HG03039 (cell line): ENCODE measurements around the gene NCLN.
"Not testable (repeated sequence)": the region's sequence is repeated elsewhere in the genome, so short reads cannot be mapped to it uniquely, and the experiment has no call there.

Experiments used
- ATAC-seq: cut with Tn5 transposase; IDR thresholded peaks from one replicate; pipeline ENCODE4 v1.9.1; 2021; ENCODE audit warnings: mild to moderate bottlenecking, moderate library complexity; ENCODE audit not compliant: unreplicated experiment

NCLN gene

DNA sequence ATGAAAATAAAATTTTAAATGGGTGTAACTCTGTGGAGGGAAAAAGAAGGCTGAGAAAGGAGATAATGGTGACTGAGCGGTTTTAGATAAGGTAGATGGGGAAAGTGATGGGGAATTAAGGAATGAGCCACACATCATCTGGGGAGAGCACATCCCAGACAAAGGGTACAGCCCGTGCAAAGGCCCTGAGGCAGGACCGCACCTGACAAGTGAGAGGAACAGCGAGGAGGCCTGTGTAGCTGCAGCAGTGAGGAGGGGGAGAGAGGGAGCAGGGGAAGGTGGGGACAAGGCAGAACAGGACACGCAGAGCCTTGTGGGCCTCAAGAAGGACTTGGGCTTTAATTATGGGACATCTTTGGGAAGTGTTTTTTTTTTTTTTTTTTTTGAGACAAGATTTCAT, 37.0 kb downstream of the NCLN start:
- ATAC-seq: no peak

DNA sequence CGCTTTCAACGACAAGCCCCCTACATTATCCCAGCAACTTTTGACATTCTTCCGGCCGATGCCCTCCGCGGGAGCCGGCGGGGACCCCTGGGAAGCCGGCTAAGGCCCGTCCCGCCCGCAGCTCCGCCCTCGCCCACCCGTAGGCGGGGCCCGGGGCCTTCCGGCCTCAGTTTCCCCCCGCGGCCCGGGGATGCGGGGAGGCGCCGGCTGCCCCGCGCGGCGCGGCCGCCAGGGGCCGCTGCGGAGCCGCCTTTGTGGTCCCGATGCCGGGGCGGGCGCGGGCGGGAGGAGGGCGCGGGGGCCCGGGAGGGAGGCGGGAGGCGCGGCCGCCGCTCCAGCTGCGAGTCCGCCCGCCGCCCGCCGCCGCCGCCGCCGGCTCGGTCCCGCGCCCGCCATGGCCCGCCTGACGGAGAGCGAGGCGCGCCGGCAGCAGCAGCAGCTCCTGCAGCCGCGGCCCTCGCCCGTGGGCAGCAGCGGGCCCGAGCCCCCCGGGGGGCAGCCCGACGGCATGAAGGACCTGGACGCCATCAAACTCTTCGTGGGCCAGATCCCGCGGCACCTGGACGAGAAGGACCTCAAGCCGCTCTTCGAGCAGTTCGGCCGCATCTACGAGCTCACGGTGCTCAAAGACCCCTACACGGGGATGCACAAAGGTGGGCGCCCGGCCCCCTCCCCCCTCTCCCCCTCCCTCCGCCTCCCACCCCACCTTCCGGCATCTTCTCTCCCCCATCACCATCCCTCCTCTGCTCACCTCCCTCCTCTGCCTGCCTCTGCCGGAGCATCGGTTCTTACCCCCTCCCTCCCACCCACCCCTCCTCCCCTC, 38.8 kb downstream of the NCLN start, which contains the start of gene CELF5:
Gene CELF5, plus strand, starts transcription at position 316 of the 823 bp plus-strand sequence. Its CDS starts 79 bp downstream, at position 395.
- ATAC-seq: no peak

DNA sequence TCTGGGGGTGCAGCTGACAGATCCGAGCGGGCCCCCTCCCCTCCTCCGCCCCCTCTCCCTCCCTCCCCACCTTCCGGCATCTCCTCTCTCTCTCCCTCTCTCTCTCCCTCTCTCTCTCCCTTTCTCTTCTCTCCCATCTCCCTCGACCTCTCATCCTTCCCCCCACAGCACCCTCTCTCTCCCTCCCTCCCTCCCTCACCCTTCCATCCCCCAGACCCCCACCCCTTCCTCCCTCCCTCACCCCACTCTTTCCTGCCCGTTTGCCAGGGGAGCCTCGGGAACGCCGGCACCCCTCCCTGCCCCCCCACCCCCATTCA, 39.4 kb downstream of the NCLN start:
- no peak for ATAC-seq

DNA sequence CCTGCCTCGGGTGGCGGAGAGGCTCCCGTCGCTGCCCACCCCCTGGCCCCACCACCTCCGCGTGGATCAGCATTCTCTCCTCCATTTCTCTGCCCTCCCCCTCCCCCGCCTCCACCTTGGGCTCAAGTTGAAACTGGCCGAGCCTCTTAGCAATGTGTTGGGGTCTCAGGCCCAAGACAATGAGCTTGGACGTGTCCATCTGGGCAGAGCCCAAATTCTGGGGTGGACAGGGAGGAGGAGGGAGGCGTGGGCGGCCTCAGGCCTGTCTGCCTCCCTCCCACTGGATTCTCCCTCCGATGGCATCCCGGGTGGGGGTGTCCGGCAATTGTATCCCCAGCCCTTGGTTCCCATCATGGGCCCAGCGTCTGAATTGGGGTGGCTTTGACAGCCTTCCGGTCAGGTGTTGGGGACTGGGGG, 40.0 kb downstream of the NCLN start:
- ATAC-seq: no peak

DNA sequence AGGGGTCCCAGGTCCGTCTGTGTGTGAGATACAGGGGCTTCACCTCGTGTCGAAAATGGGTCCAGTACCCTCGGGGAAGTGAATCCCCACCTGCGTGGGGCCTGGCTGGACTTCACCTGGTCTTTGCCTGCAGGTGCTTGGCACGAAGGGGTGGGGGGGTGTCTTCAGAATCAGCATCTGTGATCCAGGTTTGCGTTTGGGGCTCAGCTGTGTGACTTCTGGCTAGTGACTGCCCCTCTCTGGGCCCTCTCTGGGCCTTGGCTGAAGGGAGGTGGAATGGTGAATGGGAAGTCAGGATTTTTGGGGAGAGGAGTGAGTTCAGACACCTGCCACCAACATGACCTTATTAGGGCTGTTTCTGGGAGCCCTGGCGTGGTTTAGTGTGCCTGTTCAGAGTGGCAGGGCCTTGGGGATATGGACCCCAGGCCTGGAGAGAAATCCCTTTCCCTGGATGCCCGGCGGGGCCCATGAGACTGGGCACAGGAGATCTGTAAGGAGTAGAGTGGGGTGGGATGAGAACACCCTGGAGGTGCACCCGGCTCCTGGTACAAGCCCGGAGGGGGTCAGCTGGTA, 41.4 kb downstream of the NCLN start:
- no peak for ATAC-seq

DNA sequence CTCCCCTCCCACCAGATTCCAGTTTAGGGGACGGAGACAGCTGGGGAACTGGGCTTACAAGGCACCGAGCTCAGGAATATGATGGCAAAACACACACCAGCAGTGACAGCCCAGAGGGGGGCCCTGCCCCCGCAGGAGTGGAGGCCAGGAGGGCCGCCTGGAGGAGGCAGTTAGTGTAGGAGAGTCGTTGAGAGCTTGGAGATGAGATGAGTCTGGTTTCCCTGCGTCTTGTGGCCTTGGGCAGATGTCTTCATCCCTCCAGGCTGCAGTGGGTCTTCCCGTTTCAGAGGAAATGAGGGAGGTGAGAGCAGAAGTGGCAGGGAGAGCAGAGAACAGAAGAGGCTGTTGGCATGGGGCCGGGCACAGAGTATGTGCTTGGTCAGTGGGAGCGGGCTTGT, 43.6 kb downstream of the NCLN start:
- no peak for ATAC-seq

DNA sequence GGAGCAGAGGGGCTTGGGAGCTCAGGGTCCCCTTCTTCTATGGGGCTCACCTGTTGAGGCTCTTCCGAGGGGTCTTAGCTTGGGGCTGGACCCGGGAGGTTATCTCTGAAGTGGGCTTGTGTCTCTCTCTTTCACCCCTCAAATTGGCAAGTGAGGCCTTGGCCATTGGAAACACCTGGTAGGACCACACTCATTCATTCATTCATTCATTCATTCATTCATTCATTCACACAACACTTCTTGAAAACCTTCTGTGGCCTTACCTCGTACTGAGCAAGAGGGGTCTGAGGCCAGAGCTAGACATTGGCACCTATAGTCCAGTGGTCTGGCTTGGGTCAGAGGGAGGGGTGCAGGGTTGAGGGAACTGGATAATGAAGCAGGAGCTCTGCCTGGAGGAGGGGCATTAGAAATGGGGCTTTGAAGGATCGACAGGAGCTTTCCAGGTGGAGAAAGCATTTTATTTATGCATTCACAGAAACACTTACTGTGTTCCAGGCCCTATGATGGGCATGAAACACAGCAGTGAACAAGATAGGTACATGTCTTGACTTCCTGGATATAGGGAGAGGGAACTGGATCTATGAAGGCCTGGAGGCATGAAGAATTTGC, 44.3 kb downstream of the NCLN start:
- no peak for ATAC-seq

DNA sequence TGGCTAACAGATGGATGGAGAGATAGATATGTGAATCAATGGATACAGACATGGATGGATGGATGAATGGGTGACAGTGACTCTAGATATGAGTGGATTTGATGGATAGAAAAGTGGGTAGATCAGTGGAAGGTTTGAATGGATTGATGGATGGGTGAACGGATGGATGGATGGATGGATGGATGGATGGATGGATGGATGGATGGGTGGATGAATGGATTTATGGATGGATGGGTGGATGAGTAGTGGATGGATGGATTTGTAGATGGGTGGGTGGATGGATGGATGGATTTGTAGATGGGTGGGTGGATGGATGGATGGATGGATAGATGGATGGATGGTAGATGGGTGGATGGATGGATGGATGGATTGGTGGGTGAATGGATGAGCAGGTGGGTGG, 45.6 kb downstream of the NCLN start:
- ATAC-seq: no peak

DNA sequence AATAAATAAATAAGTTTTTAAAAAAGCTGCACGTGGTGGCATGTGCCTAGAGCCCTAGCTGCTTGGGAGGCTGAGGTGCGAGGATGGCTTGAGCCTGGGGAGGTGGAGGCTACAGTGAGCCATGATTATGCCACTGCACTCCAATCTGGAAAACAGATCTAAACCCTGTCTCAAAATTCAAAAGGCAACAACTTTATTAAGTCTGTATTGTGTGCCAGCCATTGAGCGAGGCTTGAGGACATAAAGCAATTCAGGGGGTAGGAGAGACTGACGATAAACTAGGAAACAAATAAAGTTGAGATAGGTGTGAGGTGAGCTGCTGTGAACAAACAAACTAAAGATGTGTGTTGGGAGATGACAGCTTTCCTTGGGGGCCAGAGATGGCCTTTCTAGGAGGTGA, 47.4 kb downstream of the NCLN start:
- no peak for ATAC-seq

DNA sequence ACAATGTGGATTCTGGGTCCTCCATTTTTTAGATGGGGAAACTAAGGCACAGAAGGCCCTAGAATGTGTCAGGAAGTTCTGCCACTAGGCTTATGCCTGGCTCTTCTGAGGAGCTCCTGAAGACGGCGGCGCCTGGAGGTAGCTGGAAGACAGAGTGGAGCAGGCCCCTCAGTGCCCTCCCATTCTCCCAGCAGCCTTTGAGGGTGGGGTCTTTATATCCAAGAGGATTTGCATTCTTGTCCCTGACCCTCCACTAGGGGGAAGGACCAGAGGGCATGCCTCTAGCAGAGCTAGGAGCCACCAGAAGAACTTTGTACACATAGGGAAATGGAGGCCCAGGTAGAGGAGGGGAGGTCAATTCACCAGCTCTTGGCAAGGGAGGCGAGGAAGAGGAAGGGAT, 48.1 kb downstream of the NCLN start:
- no peak for ATAC-seq

DNA sequence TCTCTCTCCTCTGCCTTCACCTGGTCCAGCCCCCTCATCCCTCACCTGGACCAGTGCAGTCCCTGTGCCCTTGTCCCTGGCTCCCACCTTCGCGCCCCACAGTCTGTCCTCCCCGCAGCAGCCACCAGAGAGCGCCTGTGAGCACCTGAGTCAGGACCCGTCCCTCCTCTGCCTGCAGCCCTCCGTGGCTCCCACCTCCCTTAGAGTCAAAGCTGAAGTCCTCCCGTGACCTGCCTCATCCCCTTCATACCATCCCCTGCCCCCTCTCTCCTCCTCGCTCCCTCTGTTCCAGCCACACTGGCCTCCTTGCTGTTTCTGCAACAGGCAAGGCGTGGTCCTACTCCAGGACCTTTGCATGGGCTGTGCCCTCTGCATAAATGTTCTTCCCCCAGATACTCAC, 49.1 kb downstream of the NCLN start:
- ATAC-seq: no peak

DNA sequence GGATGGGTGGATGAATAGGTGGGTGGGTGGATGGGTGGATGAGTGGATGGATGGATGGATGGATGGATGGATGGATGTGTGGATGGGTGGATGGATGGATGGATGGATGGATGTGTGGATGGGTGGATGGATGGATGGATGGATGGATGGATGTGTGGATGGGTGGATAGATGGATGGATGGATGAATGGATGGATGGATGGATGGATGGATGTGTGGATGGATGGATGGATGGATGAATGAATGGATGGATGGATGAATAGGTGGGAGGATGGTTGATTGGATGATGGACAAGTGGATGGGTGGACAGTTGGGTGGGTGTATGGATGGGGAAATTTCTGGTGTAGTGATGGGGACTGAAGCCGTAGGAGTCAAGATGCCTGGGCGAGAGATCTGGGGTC, 49.9 kb downstream of the NCLN start:
- not testable (repeated sequence) for ATAC-seq

DNA sequence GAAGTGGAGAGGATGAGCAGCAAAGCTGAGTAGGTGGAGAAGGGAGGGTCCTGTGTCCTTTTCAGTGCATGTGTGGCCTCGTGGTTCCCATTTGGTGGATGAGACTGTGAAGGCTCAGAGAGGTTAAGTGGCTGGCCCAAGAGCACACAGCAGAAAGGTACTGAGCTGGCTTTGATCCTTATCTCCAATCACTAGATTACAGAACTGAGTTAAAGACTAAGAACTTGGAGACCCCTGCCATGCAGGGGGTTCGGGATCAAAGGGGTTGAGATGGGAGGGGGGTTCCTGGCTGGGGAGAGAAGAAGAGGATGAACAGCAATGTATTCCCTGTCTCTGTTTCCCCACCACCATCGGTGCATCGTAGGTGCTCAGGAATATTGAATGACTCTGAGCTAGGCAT, 50.5 kb downstream of the NCLN start:
- no peak for ATAC-seq

DNA sequence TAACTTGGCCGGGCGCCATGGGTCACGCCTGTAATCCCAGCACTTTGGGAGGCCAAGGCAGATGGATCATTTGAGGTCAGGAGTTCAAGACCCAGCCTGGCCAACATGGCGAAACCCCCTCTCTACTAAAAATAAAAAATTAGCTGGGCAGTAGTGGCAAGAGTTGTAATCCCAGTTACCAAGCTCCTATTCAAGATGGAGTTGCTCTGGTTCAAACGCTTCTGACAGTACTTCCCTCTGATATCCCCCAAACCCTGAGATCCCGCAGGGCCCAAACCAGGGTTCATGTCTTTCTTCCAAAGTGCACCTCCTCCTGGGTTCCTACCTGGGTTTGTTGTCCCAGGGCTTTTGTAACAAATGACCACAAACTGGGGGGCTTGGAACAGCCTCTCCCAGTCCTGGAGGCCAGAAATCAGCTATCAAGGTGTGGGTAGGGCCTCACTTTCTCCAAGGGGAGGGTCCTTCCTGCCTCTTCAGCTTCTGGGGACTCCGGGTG, 52.4 kb downstream of the NCLN start:
- ATAC-seq: no peak

DNA sequence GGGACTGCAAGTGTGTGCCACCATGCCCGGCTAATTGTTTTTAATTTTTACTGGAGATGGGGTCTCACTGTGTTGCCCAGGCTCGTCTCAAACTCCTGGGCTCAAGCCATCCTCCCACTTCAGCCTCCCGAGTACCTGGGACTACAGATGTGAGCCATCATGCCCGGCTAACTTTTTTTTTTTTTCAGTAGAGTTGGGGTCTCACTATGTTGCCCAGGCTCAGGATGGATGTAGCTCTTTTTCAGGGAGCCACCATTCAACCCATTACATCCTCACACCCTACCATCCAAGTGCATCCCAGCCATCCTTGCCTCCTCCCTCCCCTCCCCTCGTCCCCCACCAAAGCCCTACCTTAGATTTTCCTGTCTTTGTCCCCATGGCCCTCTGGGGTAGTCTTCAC, 53.6 kb downstream of the NCLN start:
- no peak for ATAC-seq

DNA sequence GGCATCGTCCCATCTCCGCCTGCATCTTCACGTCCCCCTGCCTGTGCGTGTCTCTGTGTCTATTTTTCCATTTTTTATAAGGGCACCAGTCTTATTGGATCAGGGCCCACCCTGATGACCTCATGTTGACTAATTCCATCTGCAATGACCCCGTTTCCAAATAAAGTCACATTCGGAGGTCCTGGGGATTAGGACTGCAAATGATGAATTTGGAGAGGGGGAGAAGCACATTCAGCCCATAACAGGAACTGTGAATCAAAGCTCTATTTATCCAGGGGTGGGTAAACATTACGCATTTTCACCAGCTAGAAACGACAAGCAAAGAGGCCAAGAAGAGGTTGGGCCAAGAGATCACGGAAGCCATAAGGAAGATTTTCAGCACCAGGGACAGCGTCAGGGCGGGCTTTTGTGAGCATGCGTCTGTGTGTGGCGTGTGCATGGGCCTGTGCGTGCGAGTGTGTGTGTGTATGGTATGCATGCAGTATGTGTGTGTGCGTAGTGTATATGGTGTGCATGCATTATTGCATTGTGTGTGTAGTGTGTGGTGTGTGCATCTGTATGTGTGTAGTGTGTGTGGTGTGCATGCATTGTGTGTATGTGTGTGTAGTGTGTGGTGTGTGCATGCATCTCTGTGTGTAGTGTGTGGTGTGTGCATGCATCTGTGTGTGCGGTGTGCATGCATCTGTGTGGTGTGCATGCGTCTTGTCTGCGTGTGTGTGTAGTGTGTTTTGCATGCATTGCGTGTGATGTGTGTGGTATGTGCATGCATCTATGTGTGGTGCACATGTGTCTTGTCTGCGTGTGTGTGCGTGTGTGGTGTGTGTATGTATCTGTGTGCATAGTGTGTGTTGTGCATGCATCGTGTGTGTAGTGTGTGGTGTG, 58.3 kb downstream of the NCLN start:
- ATAC-seq: no peak

DNA sequence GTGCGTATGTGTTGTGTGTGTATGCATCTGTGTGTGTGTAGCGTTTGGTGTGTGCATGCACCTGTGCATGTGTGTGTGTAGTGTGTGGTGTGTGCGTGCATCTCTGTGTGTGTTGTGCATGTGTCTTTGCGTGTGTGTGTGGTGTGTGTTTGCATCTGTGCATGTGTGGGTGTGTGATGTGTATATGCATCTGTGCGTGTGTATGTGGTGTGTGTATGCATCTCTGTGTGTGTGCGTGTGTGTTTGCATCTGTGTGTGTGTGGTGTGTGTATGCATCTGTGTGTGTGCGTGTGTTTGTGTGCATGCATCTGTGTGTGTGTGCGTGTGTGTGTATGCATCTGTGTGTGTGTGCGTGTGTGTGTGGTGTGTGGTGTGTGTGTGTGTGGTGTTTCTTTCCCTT, 59.3 kb downstream of the NCLN start:
- ATAC-seq: no peak

DNA sequence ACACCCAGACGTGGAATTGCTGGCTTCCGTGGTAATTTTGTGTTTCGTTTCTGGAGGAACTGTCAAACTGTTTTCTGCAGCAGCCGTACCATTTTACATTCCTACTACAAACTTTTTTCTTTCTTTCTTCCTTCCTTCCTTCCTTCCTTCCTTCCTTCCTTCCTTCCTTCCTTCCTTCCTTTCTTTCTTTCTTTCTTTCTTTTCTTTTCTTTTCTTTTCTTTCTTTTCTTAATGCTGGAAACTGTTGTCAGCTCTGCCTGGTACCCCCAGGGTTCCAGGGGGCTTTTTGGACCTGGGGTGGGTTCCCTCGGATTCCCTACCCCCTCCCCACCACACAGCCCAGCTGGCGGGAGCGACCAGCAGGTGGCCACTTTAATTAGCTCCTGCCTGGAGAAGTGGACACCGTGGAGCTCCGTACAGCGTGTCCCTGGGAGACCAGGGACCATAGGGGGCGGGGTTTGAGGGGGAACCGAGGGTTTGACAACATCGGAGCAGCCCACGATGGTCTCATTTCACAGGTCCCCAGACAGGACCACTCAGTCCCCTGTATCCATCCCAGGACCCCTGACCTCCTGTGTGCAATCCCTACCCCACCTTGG, 63.1 kb downstream of the NCLN start:
- ATAC-seq: no peak

DNA sequence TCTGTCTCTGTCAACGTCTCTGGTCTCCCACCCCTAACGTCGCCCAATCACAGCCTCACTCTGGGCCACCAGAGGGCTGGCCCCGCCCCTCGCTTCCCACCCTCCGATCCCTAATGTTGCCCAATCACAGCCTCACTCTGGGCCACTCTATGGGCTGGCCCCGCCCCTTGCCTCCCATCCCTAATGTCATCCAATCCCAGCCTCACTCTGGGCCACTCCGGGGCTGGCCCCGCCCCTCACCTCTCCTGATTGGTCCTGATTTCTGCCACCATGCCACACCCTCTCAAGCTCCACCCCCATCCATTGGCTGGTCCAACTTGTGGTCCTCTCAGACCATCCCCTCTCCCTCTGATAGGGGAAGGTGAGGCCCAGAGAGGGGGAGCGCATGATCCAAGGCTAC, 63.7 kb downstream of the NCLN start:
- no peak for ATAC-seq

DNA sequence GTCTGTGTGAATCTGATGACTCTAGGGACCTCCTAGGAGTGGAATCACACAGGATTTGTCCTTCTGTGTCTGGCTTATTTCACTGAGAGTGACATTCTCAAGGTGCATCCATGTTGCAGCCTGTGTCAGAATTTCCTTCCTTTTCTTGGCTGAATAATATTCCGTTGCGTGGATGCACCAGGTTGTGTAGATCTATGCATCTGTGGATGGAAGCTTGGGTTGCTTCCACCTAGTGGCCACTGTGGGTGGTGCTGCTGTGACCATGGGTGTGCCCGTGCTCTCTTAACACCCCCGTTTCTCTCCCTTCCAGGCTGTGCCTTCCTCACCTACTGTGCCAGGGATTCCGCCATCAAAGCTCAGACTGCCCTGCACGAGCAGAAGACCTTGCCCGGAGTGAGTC, 64.9 kb downstream of the NCLN start:
- ATAC-seq: no peak

DNA sequence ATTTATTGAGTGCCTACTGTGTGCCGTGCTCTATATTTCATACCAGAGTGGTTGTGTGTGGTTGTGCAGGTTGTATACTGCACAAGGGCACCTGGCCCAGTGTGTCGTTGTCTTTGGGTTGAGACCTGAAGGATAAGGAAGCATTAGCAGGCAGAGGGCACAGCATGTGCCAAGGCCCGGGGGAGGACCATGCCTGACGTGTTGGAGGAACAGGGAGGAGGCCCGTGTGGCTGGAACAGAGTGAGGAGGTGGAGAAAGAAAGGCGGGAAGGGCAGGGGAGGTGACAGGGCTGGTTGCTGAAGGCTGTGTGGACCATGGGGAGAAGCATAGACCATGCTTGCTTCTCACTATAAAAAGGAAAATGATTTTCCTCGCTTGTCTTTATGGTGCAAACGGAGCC, 65.5 kb downstream of the NCLN start:
- ATAC-seq: no peak
